Vagina (tissue), 2 donors: ENCODE data around the gene C12orf42.
"Not testable (repeated sequence)": the region's sequence is repeated elsewhere in the genome, so short reads cannot be mapped to it uniquely, and the experiment has no call there.

Experiments used
- CTCF ChIP-seq, 3 experiments: fragments of 450-650 bp in 2 of 3; fragments of 200-600 bp in 1 of 3; sonication (generic) in 1 of 3; IDR thresholded peaks; one replicate each; pipeline ENCODE4 v1.5.1; 2017 to 2019; ENCODE audit warnings: antibody characterized with exemption in 3 of 3, mild to moderate bottlenecking in 2 of 3, moderate library complexity in 2 of 3
- POLR2A ChIP-seq, 2 donors: fragments of 450-650 bp; IDR thresholded peaks; one replicate each; pipeline ENCODE4 v1.6.1; 2017; ENCODE audit warnings: antibody characterized with exemption in 2 of 2, mild to moderate bottlenecking in 2 of 2, moderate library complexity in 2 of 2
- POLR2AphosphoS5 ChIP-seq, 2 donors: sonication (generic); formaldehyde crosslinking; IDR thresholded peaks; one replicate each; pipeline ENCODE4 v1.9.0; 2017; ENCODE audit warnings: antibody characterized with exemption in 2 of 2, mild to moderate bottlenecking in 2 of 2, low read depth in 1 of 2; ENCODE audit not compliant: insufficient read depth in 1 of 2

DNA sequence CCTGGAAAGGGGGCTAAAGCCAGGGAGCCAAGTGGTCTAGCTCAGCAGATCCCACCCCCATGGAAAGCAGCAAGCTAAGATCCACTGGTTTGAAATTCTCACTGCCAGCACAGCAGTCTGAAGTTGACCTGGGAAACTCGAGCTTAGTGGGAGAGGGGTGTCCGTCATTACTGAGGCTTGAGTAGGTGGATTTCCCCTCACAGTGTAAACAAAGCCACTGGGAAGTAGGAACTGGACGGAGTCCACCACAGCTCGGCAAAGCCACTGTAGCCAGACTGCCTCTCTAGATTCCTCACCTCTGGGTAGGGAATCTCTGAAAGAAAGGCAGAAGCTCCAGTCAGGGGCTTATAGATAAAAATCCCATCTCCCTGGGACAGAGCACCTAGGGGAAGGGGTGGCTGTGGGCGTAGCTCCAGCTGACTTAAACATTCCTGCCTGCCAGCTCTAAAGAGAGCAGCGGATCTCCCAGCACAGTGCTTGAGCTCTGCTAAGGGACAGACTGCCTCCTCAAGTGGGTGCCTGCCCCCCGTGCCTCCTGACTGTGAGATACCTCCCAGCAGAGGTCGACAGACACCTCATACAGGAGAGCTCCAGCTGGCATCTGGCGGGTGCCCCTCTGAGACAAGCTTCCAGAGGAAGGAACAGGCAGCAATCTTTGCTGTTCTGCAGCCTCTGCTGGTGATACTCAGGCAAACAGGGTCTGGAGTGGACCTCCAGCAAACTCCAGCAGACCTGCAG, 70.8 kb downstream of the C12orf42 start:
- TF ChIP-seq POLR2A (IDR thresholded peaks at IDR 0.05); CTCF (IDR thresholded peaks at IDR 0.05); POLR2AphosphoS5 (IDR thresholded peaks at IDR 0.05; ENCODE audit: insufficient read depth in 1 of 2, low read depth in 1 of 2): not testable (repeated sequence)
